ENCODE measurements around the gene RIBC1. TPM values are rescaled to one million over a fixed set of nuclear protein-coding genes. Genes with fewer than 3 reads are reported as not detected.

The RIBC1 gene
- 1.0 and 1.3 TPM in 2 replicates for total RNA-seq

DNA sequence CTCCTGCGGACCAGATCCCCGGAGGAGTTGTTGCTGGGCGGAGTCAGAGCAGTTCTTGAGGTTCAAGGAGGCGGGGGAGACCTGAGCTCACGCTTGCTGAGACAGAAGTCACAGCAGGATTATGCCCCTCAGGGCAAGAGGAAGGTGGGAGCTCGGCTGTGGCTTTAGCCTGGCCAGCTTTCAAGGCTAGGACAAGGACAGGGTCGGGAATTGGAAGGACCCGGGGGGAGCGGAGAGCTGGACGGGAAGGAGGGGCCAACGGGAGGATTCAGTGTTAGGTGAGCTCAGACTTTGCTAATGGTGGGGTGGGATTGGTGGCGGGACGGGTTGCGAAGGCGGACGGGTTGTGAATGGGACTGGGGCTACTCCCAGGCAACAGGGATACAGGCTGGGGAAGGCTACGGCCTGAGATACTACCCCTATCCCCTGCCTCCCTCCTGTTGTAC, at the start of gene RIBC1:
RIBC1 (plus strand) TSS at position 13 of the 446 bp plus-strand sequence. CDS start 3,404 bp downstream, outside the sequence.

DNA sequence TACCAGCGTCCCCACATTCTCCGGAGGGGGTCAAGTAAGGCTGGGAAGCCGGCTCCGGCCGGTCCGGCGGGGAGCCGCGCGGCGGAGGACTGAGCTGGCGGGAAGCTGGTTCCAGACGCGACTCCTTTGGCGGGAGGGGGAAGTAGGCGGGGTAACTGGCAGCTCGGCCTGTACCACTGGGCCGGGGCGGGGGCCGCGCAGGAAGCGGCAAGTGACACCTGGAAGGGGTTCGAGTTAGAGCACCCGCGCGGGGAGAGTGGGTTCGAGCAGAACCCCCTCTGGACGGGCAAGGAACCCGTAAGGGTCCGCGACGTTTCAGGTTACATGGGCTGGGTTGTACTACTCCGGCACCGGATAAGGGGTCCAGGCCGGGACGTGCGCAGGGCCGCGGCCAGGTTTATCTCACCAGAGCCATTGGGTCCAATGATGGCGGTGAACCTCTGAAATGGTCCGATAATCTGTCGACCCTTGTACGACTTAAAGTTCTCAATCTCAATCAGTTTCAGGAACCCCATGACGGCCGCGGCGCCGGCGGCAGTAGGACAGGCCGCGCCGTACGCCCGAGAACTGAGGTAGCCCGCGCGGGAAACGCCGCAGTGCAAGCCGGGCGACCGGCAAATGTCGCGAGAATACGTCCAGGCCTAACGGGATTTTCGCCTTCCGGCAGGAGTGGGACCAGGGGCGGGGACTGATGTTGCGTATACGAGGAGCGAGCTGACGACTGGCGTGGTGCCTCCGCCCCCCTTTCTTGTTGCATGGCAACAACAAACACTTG, 400 bp upstream of the RIBC1 start, which contains the start of gene SMC1A:
SMC1A (minus strand) TSS at position 569 of the 775 bp plus-strand sequence; CDS start at position 515, 54 bp downstream.

DNA sequence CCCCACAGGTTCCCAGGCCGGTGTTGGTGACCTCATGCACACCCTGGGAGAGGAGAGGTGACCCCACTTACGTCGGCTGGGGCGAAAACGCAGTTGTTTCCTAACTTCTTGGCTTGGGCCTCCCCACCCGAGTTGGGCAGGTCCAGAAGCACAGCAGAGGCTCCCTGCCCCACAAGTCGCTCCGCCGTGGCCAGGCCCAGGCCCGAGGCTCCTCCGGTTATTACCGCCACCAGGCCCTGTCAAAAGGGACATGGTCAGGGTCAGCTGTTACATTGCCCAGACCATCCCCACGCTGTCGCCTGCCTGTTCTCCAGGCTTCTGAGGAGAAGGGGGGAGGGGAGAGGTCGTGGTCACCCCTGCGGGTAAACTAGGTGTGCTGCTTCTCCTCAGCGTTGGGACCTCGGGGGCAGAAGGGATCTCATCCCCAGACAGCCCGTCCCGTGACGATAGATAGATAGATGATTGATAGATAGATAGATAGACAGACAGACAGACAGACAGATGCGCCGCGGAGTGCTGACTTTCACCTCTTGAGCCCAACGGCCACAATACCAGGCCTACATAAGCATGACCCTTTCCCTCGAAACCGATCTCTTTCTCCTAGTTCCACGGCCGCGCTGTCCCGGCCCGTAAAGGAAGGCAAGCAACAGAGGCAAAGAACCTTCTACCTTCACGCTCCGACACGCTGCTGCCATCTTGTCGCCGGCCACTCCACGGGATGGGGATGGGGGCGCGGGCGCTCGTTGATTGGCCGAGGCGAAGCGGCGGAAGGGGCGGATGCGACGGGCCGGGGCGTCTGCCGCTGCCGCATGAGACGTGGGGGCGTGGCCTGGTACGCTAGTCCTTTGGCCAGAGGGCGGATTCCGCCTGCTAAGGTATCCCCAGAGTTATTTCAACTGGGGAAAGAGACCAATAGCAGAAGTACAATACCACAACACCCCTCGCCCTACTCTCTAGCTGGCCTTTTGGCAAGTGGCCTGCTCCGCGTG, 11.3 kb downstream of the RIBC1 start, which contains the start of gene HSD17B10:
HSD17B10 (minus strand) TSS at position 720 of the 989 bp plus-strand sequence; CDS start at position 695, 25 bp downstream.

Other genes with a start within 250 kb of the RIBC1 start
- gene KDM5C, start 197.7 kb upstream of the RIBC1 start, total RNA-seq, result 45.1 and 53.8 TPM in 2 replicates
- gene IQSEC2, start 141.3 kb upstream of the RIBC1 start, total RNA-seq, result 9.2 and 11.1 TPM in 2 replicates
- gene SMC1A, start 219 bp upstream of the RIBC1 start, total RNA-seq, result 22.6 and 41.9 TPM in 2 replicates
- 102 and 128 TPM in 2 replicates for gene HSD17B10, start 11.5 kb downstream of the RIBC1 start, total RNA-seq

All from hair follicular keratinocyte (primary cell).